ENCODE measurements around the gene RTBDN. TPM values are rescaled to one million over a fixed set of nuclear protein-coding genes. Genes with fewer than 3 reads are reported as not detected.
A peak's percentile ranks its signal among the peaks of the same experiment; 100 is the strongest.

RTBDN gene
- polyA plus RNA-seq, 1 of the 3 experiments (the other 2 are of a cell fraction), result 0.72 TPM

GRCh38 chr19:12841094-12841493 lies 6.7 kb upstream of the RTBDN start:
- Histone ChIP-seq H3K9me2 (no peaks in the 10 kb centered on the region), H3K9ac (no peak overlapping the region), H3F3A (replicated peaks; ENCODE audit: insufficient read depth) (peaks cover 20% of the 10 kb centered on the region), H3K4me1 (ENCODE audit: control insufficient read depth in 1 of 2, insufficient read depth in 2 of 2, low read depth in 1 of 2, low read length in 1 of 2) (peaks cover 0 to 31% of the 10 kb centered on the region in 2 experiments; a peak in 1 of 4 replicates), H3K79me2 (ENCODE audit: insufficient read depth) (no peaks in the 10 kb centered on the region), H3K27me3 (ENCODE audit: insufficient read depth) (no peaks in the 10 kb centered on the region), H2AFZ (ENCODE audit: low read depth) (no peak overlapping the region), H3K9me3 (no peaks in the 10 kb centered on the region), H3K4me3 (ENCODE audit: low read depth in 2 of 2, low read length in 1 of 2) (peak overlapping the region in 1 of 2 experiments; percentile 15; a peak in 1 of 4 replicates), H3K27ac (ENCODE audit: low read depth in 2 of 2, low read length in 1 of 2) (no peak overlapping the region), H3K4me2 (no peak overlapping the region; the same call in 1 of the 2 replicates), H3K36me3 (replicated peaks in 1 of 2; ENCODE audit: control insufficient read depth in 1 of 2, insufficient read depth in 2 of 2, low read length in 1 of 2) (no peaks in the 10 kb centered on the region), H4K20me1 (ENCODE audit: insufficient read depth) (no peaks in the 10 kb centered on the region)
- TF ChIP-seq PBX3 (IDR thresholded peaks at IDR 0.05), result no peak
- TF ChIP-seq REST (IDR thresholded peaks at IDR 0.05; ENCODE audit: low read depth, low read length), result no peak
- no peak for TF ChIP-seq GABPA (IDR thresholded peaks at IDR 0.05; ENCODE audit: low read depth)
- TF ChIP-seq FOXM1 (IDR thresholded peaks at IDR 0.05; ENCODE audit: low read depth), result no peak
- TF ChIP-seq NRF1 (IDR thresholded peaks at IDR 0.05; ENCODE audit: low read depth, low read length), result peak; percentile 16; the same call in 1 of the 2 replicates
- TF ChIP-seq SMC3 (IDR thresholded peaks at IDR 0.05; ENCODE audit: low read depth, low read length), result no peak
- peak; percentile 63 for DNase-seq
- CTCF ChIA-PET, result interaction anchor here (0.8 to 1.2 kb wide), 3 partner anchors 13 to 124 kb away, joined by 3 to 4 read pairs (median 3); no protein-coding TSS in a partner anchor
- WGBS (ENCODE audit: low lambda C conversion rate), result 49% methylated on average over 29 of the region's 29 CpGs
- POLR2A ChIA-PET, result no interaction called here

- peaks cover 0 to 36% of the 10 kb centered on the region in 2 experiments; a peak in 1 of 4 replicates for H3K4me1 ChIP-seq (ENCODE audit: control insufficient read depth in 1 of 2, insufficient read depth in 2 of 2, low read depth in 1 of 2, low read length in 1 of 2)
- DNase-seq, result peak; percentile 90
- 60% methylated on average over 43 of the region's 43 CpGs for WGBS (ENCODE audit: low lambda C conversion rate)
- TF ChIP-seq USF1 (IDR thresholded peaks at IDR 0.05; ENCODE audit: borderline replicate concordance, low read depth), result no peak
- peak; percentile 35; the same call in 1 of the 2 replicates for TF ChIP-seq MXI1 (IDR thresholded peaks at IDR 0.05; ENCODE audit: low read depth, low read length)
- POLR2A ChIA-PET, result no interaction called here
- no peaks in the 10 kb centered on the region for H4K20me1 ChIP-seq (ENCODE audit: insufficient read depth)
- H3K36me3 ChIP-seq (replicated peaks in 1 of 2; ENCODE audit: control insufficient read depth in 1 of 2, insufficient read depth in 2 of 2, low read length in 1 of 2), result no peaks in the 10 kb centered on the region
- H3K79me2 ChIP-seq (ENCODE audit: insufficient read depth), result no peaks in the 10 kb centered on the region
- H3F3A ChIP-seq (replicated peaks; ENCODE audit: insufficient read depth), result peaks cover 23% of the 10 kb centered on the region
- no peak overlapping the region; the same call in 1 of the 2 replicates for H3K4me2 ChIP-seq
- H3K9me2 ChIP-seq, result no peaks in the 10 kb centered on the region
- no peaks in the 10 kb centered on the region for H3K9me3 ChIP-seq
- peak overlapping the region in 1 of 2 experiments; percentile 15; a peak in 1 of 4 replicates for H3K4me3 ChIP-seq (ENCODE audit: low read depth in 2 of 2, low read length in 1 of 2)
- CTCF ChIA-PET, result no interaction called here
- no peak overlapping the region for H2AFZ ChIP-seq (ENCODE audit: low read depth)
- no peaks in the 10 kb centered on the region for H3K27me3 ChIP-seq (ENCODE audit: insufficient read depth)
- H3K9ac ChIP-seq, result no peak overlapping the region
- no peak overlapping the region for H3K27ac ChIP-seq (ENCODE audit: low read depth in 2 of 2, low read length in 1 of 2)
Observed at GRCh38 chr19:12840091-12841079, 6.0 kb upstream of the RTBDN start.

Measured in SK-N-SH (cell line).